ENCODE data around the gene SH3BGRL3. TPM values are rescaled to one million over a fixed set of nuclear protein-coding genes. Genes with fewer than 3 reads are reported as not detected.

SH3BGRL3 gene
- total and polyA plus RNA-seq, 2 of the 13 experiments (the other 11 are each of a cell fraction or from before 2014, with no cell fraction given) = 11.4 to 12.2 TPM

GRCh38 chr1:26297057-26297790 is 17.3 kb downstream of the SH3BGRL3 start:
- POLR2A ChIA-PET = no interaction called here
- Histone ChIP-seq H3K9me3 (ENCODE audit: low read length) (no peaks in the 10 kb centered on the region), H3K27me3 (ENCODE audit: control insufficient read depth in 1 of 2, insufficient read depth in 2 of 2, low read length in 2 of 2) (no peaks in the 10 kb centered on the region), H3K4me2 (ENCODE audit: low read depth, low read length) (no peak overlapping the region), H4K20me1 (ENCODE audit: insufficient read depth, low read length) (no peaks in the 10 kb centered on the region), H3K79me2 (ENCODE audit: insufficient read depth, low read length) (no peaks in the 10 kb centered on the region), H3K36me3 (replicated peaks in 1 of 2; ENCODE audit: control insufficient read depth in 1 of 2, insufficient read depth in 2 of 2, low read length in 2 of 2) (peaks cover 0 to 1% of the 10 kb centered on the region in 2 experiments; a peak in 1 of 5 replicates), H3K4me1 (ENCODE audit: insufficient read depth, low read length) (no peaks in the 10 kb centered on the region; the same call in 1 of the 2 replicates), H2AFZ (ENCODE audit: low read length) (no peak overlapping the region), H3K9ac (ENCODE audit: insufficient read depth, low read depth, low read length) (no peak overlapping the region), H3K27ac (ENCODE audit: extremely low read length, insufficient read depth, low read length) (no peak overlapping the region), H3K4me3 (replicated peaks in 1 of 3; ENCODE audit: insufficient read depth in 1 of 3, low read depth in 2 of 3, low read length in 3 of 3) (no peak overlapping the region)
- DNase-seq (ENCODE audit: low spot score) (no peak), FAIRE-seq (no peak), ATAC-seq (no peak)
- WGBS (ENCODE audit: low lambda C conversion rate) = 93% methylated on average over 3 of the region's 12 CpGs
- BruUV-seq (replicated peaks) = no TSS peak
- CTCF ChIA-PET (ENCODE audit: low intra/inter-chr PET ratio, low total read pairs) = no interaction called here
- in situ Hi-C loops (cut with HindIII; ENCODE audit: extremely low pct_ligation_motif_present, low pct_unique_long_range_greater_than_20kb) = no loop called here
- no peak for TF ChIP-seq ATF7-NPFF (CRISPR knock-in tag; IDR thresholded peaks at IDR 0.05; ENCODE audit: low read depth)
- no peak for TF ChIP-seq ZSCAN9 (CRISPR knock-in tag; IDR thresholded peaks at IDR 0.05; ENCODE audit: borderline replicate concordance)
- TF ChIP-seq DRAP1 (CRISPR knock-in tag; IDR thresholded peaks at IDR 0.05) = no peak
- no peak for TF ChIP-seq STAT6 (CRISPR knock-in tag; IDR thresholded peaks at IDR 0.05; ENCODE audit: borderline replicate concordance)
- intact Hi-C loops (cut with micrococcal nuclease; ENCODE audit: unreplicated experiment) = no loop called here

GRCh38 chr1:26297791-26298124 is 17.9 kb downstream of the SH3BGRL3 start:
- Histone ChIP-seq H4K20me1 (ENCODE audit: insufficient read depth, low read length) (no peaks in the 10 kb centered on the region), H3K9ac (ENCODE audit: insufficient read depth, low read depth, low read length) (no peak overlapping the region), H3K4me2 (ENCODE audit: low read depth, low read length) (no peak overlapping the region), H3K36me3 (replicated peaks in 1 of 2; ENCODE audit: control insufficient read depth in 1 of 2, insufficient read depth in 2 of 2, low read length in 2 of 2) (peaks cover 0 to 1% of the 10 kb centered on the region in 2 experiments; a peak in 1 of 5 replicates), H3K27ac (ENCODE audit: extremely low read length, insufficient read depth, low read length) (no peak overlapping the region), H2AFZ (ENCODE audit: low read length) (no peak overlapping the region), H3K79me2 (ENCODE audit: insufficient read depth, low read length) (no peaks in the 10 kb centered on the region), H3K4me1 (ENCODE audit: insufficient read depth, low read length) (peaks cover 4% of the 10 kb centered on the region), H3K9me3 (ENCODE audit: low read length) (no peaks in the 10 kb centered on the region), H3K27me3 (ENCODE audit: control insufficient read depth in 1 of 2, insufficient read depth in 2 of 2, low read length in 2 of 2) (no peaks in the 10 kb centered on the region), H3K4me3 (replicated peaks in 1 of 3; ENCODE audit: insufficient read depth in 1 of 3, low read depth in 2 of 3, low read length in 3 of 3) (no peak overlapping the region)
- CTCF ChIA-PET (ENCODE audit: low intra/inter-chr PET ratio, low total read pairs) = no interaction called here
- DNase-seq (ENCODE audit: low spot score) (no peak), FAIRE-seq (no peak), ATAC-seq (no peak)
- in situ Hi-C loops (cut with HindIII; ENCODE audit: extremely low pct_ligation_motif_present, low pct_unique_long_range_greater_than_20kb) (no loop called here), intact Hi-C loops (cut with micrococcal nuclease; ENCODE audit: unreplicated experiment) (no loop called here)
- BruUV-seq (replicated peaks) = no TSS peak
- 93% methylated on average over 3 of the region's 6 CpGs for whole genome bisulfite sequencing (ENCODE audit: low lambda C conversion rate)
- POLR2A ChIA-PET = no interaction called here
- TF ChIP-seq GRHL1 (CRISPR knock-in tag; conservative IDR thresholded peaks at IDR 0.05) (no peak), YY1 (IDR thresholded peaks at IDR 0.05; ENCODE audit: insufficient read depth, insufficient replicate concordance, low read depth, low read length) (no peak), ARID3A (IDR thresholded peaks at IDR 0.05; ENCODE audit: low read depth, low read length) (no peak), NR3C1 (CRISPR knock-in tag; IDR thresholded peaks at IDR 0.05) (no peak), ZNF101 (CRISPR knock-in tag; IDR thresholded peaks at IDR 0.05; ENCODE audit: borderline replicate concordance, low read depth) (no peak), PAWR (CRISPR knock-in tag; IDR thresholded peaks at IDR 0.05; ENCODE audit: borderline replicate concordance) (no peak), TBL1XR1 (IDR thresholded peaks at IDR 0.05; ENCODE audit: borderline replicate concordance, low read length, partially characterized antibody) (no peak)
